Measurements from ENCODE around the gene KTN1.

Gene KTN1

GRCh38 chr14:55579724-55580469, at the start of gene KTN1:
KTN1 (plus strand) TSS chr14:55580207; CDS start chr14:55612049, 31,842 bp downstream.
- peak within 1 kb of the TSS; percentile 72 for H3K4me3 ChIP-seq (ENCODE audit: low read depth, low read length)
- no peak for TF ChIP-seq CTCF (IDR thresholded peaks at IDR 0.05; ENCODE audit: control insufficient read depth, extremely low read depth, insufficient read depth)
- no peak for DNase-seq (ENCODE audit: low read depth)

- no peak for DNase-seq (ENCODE audit: low read depth)
- no peak overlapping the region for H3K4me3 ChIP-seq (ENCODE audit: low read depth, low read length)
- no peak for TF ChIP-seq CTCF (IDR thresholded peaks at IDR 0.05; ENCODE audit: control insufficient read depth, extremely low read depth, insufficient read depth)
These were observed 49.5 kb upstream of the KTN1 start for GRCh38 chr14:55530464-55530863.

GRCh38 chr14:55532645-55533344, 47.2 kb upstream of the KTN1 start:
- DNase-seq (ENCODE audit: low read depth) = no peak
- no peak overlapping the region for H3K4me3 ChIP-seq (ENCODE audit: low read depth, low read length)
- no peak for TF ChIP-seq CTCF (IDR thresholded peaks at IDR 0.05; ENCODE audit: control insufficient read depth, extremely low read depth, insufficient read depth)

GRCh38 chr14:55533960-55534359, 46.0 kb upstream of the KTN1 start:
- DNase-seq (ENCODE audit: low read depth) = no peak
- H3K4me3 ChIP-seq (ENCODE audit: low read depth, low read length) = no peak overlapping the region
- TF ChIP-seq CTCF (IDR thresholded peaks at IDR 0.05; ENCODE audit: control insufficient read depth, extremely low read depth, insufficient read depth) = no peak

GRCh38 chr14:55535516-55536203, 44.3 kb upstream of the KTN1 start:
- no peak for TF ChIP-seq CTCF (IDR thresholded peaks at IDR 0.05; ENCODE audit: control insufficient read depth, extremely low read depth, insufficient read depth)
- no peak overlapping the region for H3K4me3 ChIP-seq (ENCODE audit: low read depth, low read length)
- DNase-seq (ENCODE audit: low read depth) = no peak

GRCh38 chr14:55536204-55536708, 43.8 kb upstream of the KTN1 start:
- TF ChIP-seq CTCF (IDR thresholded peaks at IDR 0.05; ENCODE audit: control insufficient read depth, extremely low read depth, insufficient read depth) = no peak
- H3K4me3 ChIP-seq (ENCODE audit: low read depth, low read length) = no peak overlapping the region

More at GRCh38 chr14:55536204-55536708, 43.8 kb upstream of the KTN1 start:
- no peak for DNase-seq (ENCODE audit: low read depth)

Measured in LNCaP clone FGC (cell line).